GM12878 (cell line): ENCODE data around the gene TTC33. TPM values are rescaled to one million over a fixed set of nuclear protein-coding genes. Genes with fewer than 3 reads are reported as not detected.

ENCODE experiments used
- ATAC-seq: fragments of 200-7000 bp; cut with Tn5 transposase; 3 replicates; pipeline ENCODE4 v1.9.1; 2020; ENCODE audit warnings: mild to moderate bottlenecking, moderate library complexity
- BruUV-seq: library from RNA; stranded (reverse); fragments of 400-500 nt; replicated peaks from 2 replicates; lab custom pipeline; 2021; lab: Mats Ljungman, UMichigan
- CTCF ChIA-PET: fragments of 300-600 bp; sonication (Branson Sonifier 250); formaldehyde crosslinking; extraction: SDS; loops from one replicate; lab custom pipeline; 2021; ENCODE audit warnings: inconsistent platforms; lab: Yijun Ruan, JAX
- POLR2A ChIA-PET: fragments of 350-600 bp; formaldehyde crosslinking; extraction: SDS; loops from one replicate; lab custom pipeline; 2021; ENCODE audit warnings: inconsistent platforms; lab: Charles Lee
- RAD21 ChIA-PET: fragments of 300-600 bp; sonication (Branson Sonifier 250); formaldehyde crosslinking; loops from one replicate; lab custom pipeline; 2023; ENCODE audit warnings: antibody characterized with exemption; ENCODE audit not compliant: unreplicated experiment; lab: Charles Lee
- SMC1A ChIA-PET: fragments of 300-600 bp; sonication (Branson Sonifier 250); formaldehyde crosslinking; loops from one replicate; lab custom pipeline; 2023; ENCODE audit not compliant: unreplicated experiment, uncharacterized antibody; lab: Charles Lee
- DNase-seq: peaks from one replicate; pipeline ENCODE4 v3.0.0-alpha.2; 2011; ENCODE audit warnings: low read depth, low spot score
- FAIRE-seq: peaks from 3 replicates; lab custom pipeline; 2011; peaks lifted over from hg19 to GRCh38; lab: Jason Lieb, UNC
- H2AFZ ChIP-seq: 2 replicates; pipeline ENCODE4 v1.6.0; 2011; ENCODE audit warnings: low read depth, low read length, control low read depth; ENCODE audit not compliant: control insufficient read depth
- H3K27ac ChIP-seq: 2 replicates; pipeline ENCODE4 v1.5.1; 2011; ENCODE audit warnings: control low read depth; ENCODE audit not compliant: control insufficient read depth, insufficient read depth
- H3K27me3 ChIP-seq, 2 experiments: replicated peaks in 1 of 2; 2 replicates each; pipeline versions ENCODE4 v1.6.0 to v1.6.1; 2011; ENCODE audit warnings: low read length in 1 of 2; ENCODE audit not compliant: control insufficient read depth in 2 of 2, insufficient read depth in 2 of 2
- H3K36me3 ChIP-seq, 2 experiments: 2 replicates each; pipeline ENCODE4 v1.5.1; 2011; ENCODE audit warnings: low read length in 1 of 2; ENCODE audit not compliant: control insufficient read depth in 2 of 2, insufficient read depth in 2 of 2
- H3K4me1 ChIP-seq: 2 replicates; pipeline ENCODE4 v1.6.1; 2011; ENCODE audit warnings: mild to moderate bottlenecking, low read length, moderate library complexity, mixed read lengths; ENCODE audit not compliant: control insufficient read depth, insufficient read depth
- H3K4me2 ChIP-seq: 2 replicates; pipeline ENCODE4 v1.6.0; 2011; ENCODE audit warnings: control low read depth; ENCODE audit not compliant: control insufficient read depth, insufficient read depth
- H3K4me3 ChIP-seq: fragments of 200-600 bp; sonication (generic); 2 replicates; pipeline ENCODE4 v1.5.1; 2016
- H3K79me2 ChIP-seq: 2 replicates; pipeline ENCODE4 v1.6.0; 2011; ENCODE audit warnings: low read length; ENCODE audit not compliant: control insufficient read depth, insufficient read depth
- H3K9ac ChIP-seq: 2 replicates; pipeline ENCODE4 v1.8.0; 2011; ENCODE audit warnings: low read length, control low read depth, mixed read lengths; ENCODE audit not compliant: control insufficient read depth, insufficient read depth
- H3K9me3 ChIP-seq: replicated peaks from 3 replicates; pipeline ENCODE4 v1.5.1; 2011; ENCODE audit warnings: mild to moderate bottlenecking, low read length; ENCODE audit not compliant: control insufficient read depth, insufficient read depth
- H4K20me1 ChIP-seq: 2 replicates; pipeline ENCODE4 v1.6.0; 2011; ENCODE audit not compliant: control insufficient read depth, insufficient read depth
- GABPA ChIP-seq: IDR thresholded peaks from 2 replicates; pipeline ENCODE4 v1.6.1; 2014; ENCODE audit warnings: antibody characterized with exemption, low read depth, mild to moderate bottlenecking, inconsistent platforms
- KDM1A ChIP-seq: fragments of 200-600 bp; sonication (generic); IDR thresholded peaks from 2 replicates; pipeline ENCODE4 v1.6.1; 2016; ENCODE audit warnings: borderline replicate concordance
- NFYA ChIP-seq: IDR thresholded peaks from 2 replicates; pipeline ENCODE4 v1.6.1; 2011; ENCODE audit warnings: low read depth, mild to moderate bottlenecking, low read length, improper control_type of control experiment, borderline replicate concordance
- PAX5 ChIP-seq: IDR thresholded peaks from 2 replicates; pipeline ENCODE4 v1.6.1; 2011; ENCODE audit warnings: low read depth, low read length, borderline replicate concordance
- POU2F2 ChIP-seq: IDR thresholded peaks from 3 replicates; pipeline ENCODE4 v1.6.1; 2011; ENCODE audit warnings: low read depth, mild to moderate bottlenecking, low read length, borderline replicate concordance
- RUNX3 ChIP-seq: IDR thresholded peaks from 2 replicates; pipeline ENCODE4 v1.6.1; 2012; ENCODE audit warnings: low read length, inconsistent platforms
- ZBTB11 ChIP-seq: fragments of 450-650 bp; formaldehyde crosslinking; IDR thresholded peaks from 2 replicates; pipeline ENCODE4 v1.5.0; 2022; ENCODE audit warnings: mild to moderate bottlenecking, missing genetic modification characterization
- ZNF24 ChIP-seq: fragments of 450-650 bp; IDR thresholded peaks from 2 replicates; pipeline ENCODE4 v1.6.1; 2017; ENCODE audit warnings: antibody characterized with exemption, mild to moderate bottlenecking
- WGBS: methylation state at CpG from one replicate; pipeline ENCODE4 v1.1.6; 2016; ENCODE audit warnings: low lambda C conversion rate; ENCODE audit not compliant: insufficient replicate concordance, insufficient coverage; ENCODE audit errors: missing lambda C conversion rate; 5-methylcytosine and 5-hydroxymethylcytosine counted together
- in situ Hi-C: fragments of 300-500 bp; cut with MboI; formaldehyde crosslinking; loops from 9 replicates; pipeline ENCODE4 v1.14.3; 2018; ENCODE audit warnings: mixed read lengths
- intact Hi-C: fragments of 100-400 bp; cut with micrococcal nuclease; formaldehyde crosslinking; loops from one replicate; pipeline ENCODE4 v1.14.2; 2022; ENCODE audit not compliant: unreplicated experiment
- polyA plus RNA-seq, 11 experiments: library from polyadenylated mRNA; depleted of rRNA in 4 of 11; unstranded in 6 of 11; stranded (reverse) in 5 of 11; fragments of >200 nt; fragmentation: Nextera tagmentation in 4 of 11; fragmentation: Illumina TruSeq in 1 of 11; extraction: Ambion mirVana in 4 of 11; extraction: Trizol in 1 of 11; gene quantifications; 1 replicate in 1 of 11; 2 replicates in 10 of 11; pipeline versions ENCODE4 v1.2.1 to v1.2.3, GENCODE V29; 2011 to 2016; ENCODE audit warnings: inconsistent platforms in 2 of 11, missing spikeins in 2 of 11, low read depth in 1 of 11
- total RNA-seq, 4 experiments: library from RNA; depleted of rRNA in 3 of 4; stranded (reverse); fragments of >200 nt in 3 of 4; fragmentation: Illumina TruSeq in 1 of 4; extraction: Trizol in 1 of 4; gene quantifications; 2 replicates each; pipeline versions ENCODE4 v1.2.1 to v1.2.3, GENCODE V29; 2013 to 2021

TTC33 gene
- total and polyA plus RNA-seq, 10 of the 15 experiments (the other 5 are each of a cell fraction or from before 2014, with no cell fraction given): 7.9 to 22.3 (median 14.6) TPM

DNA sequence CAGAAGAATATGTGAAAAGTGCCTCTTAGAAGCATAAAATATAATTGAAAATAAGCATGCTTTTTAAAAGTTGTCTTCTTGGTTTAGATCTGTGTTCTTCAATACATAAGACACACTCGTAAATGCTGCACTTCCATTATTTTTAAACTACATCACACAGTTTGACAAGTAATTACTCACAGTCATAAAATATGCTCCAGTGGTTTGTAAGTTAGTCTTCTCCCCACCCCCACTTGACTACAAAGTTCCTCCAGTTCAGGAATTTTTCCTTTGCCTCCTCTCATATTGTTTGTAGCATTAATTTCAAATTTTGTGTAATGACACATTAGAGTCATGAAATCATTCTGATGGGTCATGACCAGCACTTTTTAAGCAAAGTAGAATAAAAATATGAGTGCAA lies 136.3 kb downstream of the TTC33 start:
- in situ Hi-C loops: no loop called here

GRCh38 chr5:40618926-40619325 lies 136.8 kb downstream of the TTC33 start:
- no peak for ATAC-seq
- in situ Hi-C loops: no loop called here

More for the DNA sequence above, 136.3 kb downstream of the TTC33 start:
- H3K27ac ChIP-seq: no peak overlapping the region
- intact Hi-C loops: no loop called here
- no peak overlapping the region for H3K9ac ChIP-seq
- POLR2A ChIA-PET: no interaction called here
- peaks cover 0 to 3% of the 10 kb centered on the region in 2 experiments; a peak in 1 of 4 replicates for H3K27me3 ChIP-seq
- no peak for FAIRE-seq
- SMC1A ChIA-PET: no interaction called here
- BruUV-seq: no TSS peak
- no peaks in the 10 kb centered on the region for H3K36me3 ChIP-seq
- no peak for TF ChIP-seq NFYA
- 0% methylated on average over 1 of the region's 1 CpG for WGBS
- no peak overlapping the region for H2AFZ ChIP-seq
- no peaks in the 10 kb centered on the region for H3K4me1 ChIP-seq
- H3K4me3 ChIP-seq: no peak overlapping the region
- CTCF ChIA-PET: no interaction called here
- no peak for ATAC-seq
- H3K9me3 ChIP-seq: no peaks in the 10 kb centered on the region
- H4K20me1 ChIP-seq: no peaks in the 10 kb centered on the region
- DNase-seq: no peak
- no peak overlapping the region for H3K4me2 ChIP-seq
- H3K79me2 ChIP-seq: no peaks in the 10 kb centered on the region
- RAD21 ChIA-PET: no interaction called here

More at GRCh38 chr5:40618926-40619325, 136.8 kb downstream of the TTC33 start:
- ChIA-PET CTCF (no interaction called here), RAD21 (no interaction called here), POLR2A (no interaction called here), SMC1A (no interaction called here)
- FAIRE-seq (no peak), DNase-seq (no peak)
- no peak overlapping the region for H2AFZ ChIP-seq
- H3K27me3 ChIP-seq: peaks cover 0 to 3% of the 10 kb centered on the region in 2 experiments; a peak in 1 of 4 replicates
- TF ChIP-seq KDM1A (no peak), ZNF24 (no peak), POU2F2 (no peak), ZBTB11 (CRISPR knock-in tag) (no peak), GABPA (no peak), RUNX3 (no peak), PAX5 (no peak)
- H3K36me3 ChIP-seq: no peaks in the 10 kb centered on the region
- no peaks in the 10 kb centered on the region for H3K4me1 ChIP-seq
- WGBS: 43% methylated on average over 2 of the region's 2 CpGs
- no peak overlapping the region for H3K4me3 ChIP-seq
- BruUV-seq: no TSS peak
- H3K27ac ChIP-seq: no peak overlapping the region
- H3K79me2 ChIP-seq: no peaks in the 10 kb centered on the region
- intact Hi-C loops: no loop called here
- no peak overlapping the region for H3K4me2 ChIP-seq
- H3K9me3 ChIP-seq: no peaks in the 10 kb centered on the region
- no peaks in the 10 kb centered on the region for H4K20me1 ChIP-seq
- no peak overlapping the region for H3K9ac ChIP-seq
